ENCODE data around the gene CADPS. TPM values are rescaled to one million over a fixed set of nuclear protein-coding genes. Genes with fewer than 3 reads are reported as not detected.

Gene CADPS
- total and polyA plus RNA-seq, 8 donors: 16.1 to 112 (median 26.0) TPM

DNA sequence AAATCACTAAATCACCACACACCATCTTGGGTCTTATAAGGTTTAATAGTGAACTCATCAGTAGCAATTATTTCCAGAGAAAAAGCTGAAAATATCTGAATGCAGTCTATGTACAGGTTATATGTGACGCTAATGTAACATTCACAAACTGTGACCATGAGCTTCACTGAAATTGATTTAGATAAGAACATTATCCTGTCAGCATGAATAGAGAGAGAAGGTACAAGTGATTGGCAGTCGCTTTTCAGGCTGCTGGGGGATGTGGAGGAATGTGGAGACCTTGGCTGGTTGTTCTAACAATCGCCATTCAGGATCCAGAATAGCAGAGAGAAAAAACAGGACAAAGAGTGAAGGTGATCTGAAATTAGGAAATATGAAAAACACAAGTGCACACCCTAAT is 98.1 kb downstream of the CADPS start:
- ATAC-seq: no peak
- Histone ChIP-seq H3K27ac (no peak overlapping the region), H3K4me1 (no peaks in the 10 kb centered on the region), H3K27me3 (no peaks in the 10 kb centered on the region), H3K4me3 (no peak overlapping the region), H3K9me3 (no peaks in the 10 kb centered on the region), H3K36me3 (no peaks in the 10 kb centered on the region)
- WGBS, 2 donors: 67 to 88% methylated on average over 3 of the region's 3 CpGs
- FAIRE-seq: no peak
- DNase-seq: no peak
- TF ChIP-seq, protein P1, sequence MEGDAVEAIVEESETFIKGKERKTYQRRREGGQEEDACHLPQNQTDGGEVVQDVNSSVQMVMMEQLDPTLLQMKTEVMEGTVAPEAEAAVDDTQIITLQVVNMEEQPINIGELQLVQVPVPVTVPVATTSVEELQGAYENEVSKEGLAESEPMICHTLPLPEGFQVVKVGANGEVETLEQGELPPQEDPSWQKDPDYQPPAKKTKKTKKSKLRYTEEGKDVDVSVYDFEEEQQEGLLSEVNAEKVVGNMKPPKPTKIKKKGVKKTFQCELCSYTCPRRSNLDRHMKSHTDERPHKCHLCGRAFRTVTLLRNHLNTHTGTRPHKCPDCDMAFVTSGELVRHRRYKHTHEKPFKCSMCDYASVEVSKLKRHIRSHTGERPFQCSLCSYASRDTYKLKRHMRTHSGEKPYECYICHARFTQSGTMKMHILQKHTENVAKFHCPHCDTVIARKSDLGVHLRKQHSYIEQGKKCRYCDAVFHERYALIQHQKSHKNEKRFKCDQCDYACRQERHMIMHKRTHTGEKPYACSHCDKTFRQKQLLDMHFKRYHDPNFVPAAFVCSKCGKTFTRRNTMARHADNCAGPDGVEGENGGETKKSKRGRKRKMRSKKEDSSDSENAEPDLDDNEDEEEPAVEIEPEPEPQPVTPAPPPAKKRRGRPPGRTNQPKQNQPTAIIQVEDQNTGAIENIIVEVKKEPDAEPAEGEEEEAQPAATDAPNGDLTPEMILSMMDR (IDR thresholded peaks at IDR 0.05): no peak
- intact Hi-C loops (cut with DNase I): no loop called here

DNA sequence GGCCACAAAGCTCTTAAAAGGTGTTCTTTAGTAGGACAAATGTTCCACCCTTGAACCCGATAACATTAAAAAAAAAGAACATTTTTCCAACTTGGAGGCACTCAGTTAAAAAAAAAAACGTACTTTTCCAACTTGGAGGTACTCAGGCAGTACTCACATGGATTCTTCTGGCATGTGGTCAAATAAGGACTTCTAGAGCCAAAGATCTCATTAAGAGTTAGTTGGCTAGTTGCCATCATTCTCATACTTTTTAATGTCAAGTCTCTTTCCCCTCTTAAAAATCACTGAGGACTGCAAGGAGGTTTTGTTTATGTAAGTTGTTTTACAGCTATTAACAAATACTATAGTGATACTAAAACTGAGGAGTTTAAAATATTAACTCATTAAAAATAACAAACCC is 101.0 kb downstream of the CADPS start:
- no peaks in the 10 kb centered on the region for H3K27me3 ChIP-seq

DNA sequence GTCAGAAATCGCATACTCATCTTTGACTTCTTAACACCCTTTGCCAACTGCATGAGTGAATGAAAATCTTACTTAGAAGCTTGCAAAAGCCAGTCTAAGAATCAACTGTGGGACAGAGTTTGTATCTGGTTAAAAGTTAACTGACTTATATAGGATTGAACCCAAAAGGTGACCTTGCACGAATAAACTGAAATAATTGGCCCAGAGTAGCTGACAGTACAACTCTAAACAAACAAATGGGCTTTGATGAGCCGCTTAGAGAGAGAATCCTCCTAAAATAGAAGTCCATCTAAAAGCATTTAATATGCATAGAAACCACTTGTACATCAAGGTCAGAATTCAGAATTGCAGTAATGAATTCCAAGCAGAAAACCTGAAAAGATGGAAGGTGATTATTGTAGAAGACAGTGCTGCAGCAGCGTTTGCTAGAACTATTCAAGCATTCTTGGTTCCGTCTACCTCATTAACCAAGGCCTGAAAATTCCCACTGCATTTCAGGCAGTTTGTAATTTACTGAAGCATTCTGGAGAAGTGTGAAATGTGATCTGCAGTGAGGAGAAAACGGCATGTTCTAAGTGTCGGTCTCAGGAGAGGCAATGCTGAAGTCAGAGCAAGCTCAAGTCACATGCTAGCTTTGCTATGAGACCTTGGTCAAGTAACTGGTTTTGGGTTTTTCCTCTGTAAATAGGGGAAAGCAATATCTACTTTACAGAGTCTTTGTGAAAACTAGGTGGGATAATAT is 103.7 kb downstream of the CADPS start:
- Histone ChIP-seq H3K27me3 (no peaks in the 10 kb centered on the region), H3K27ac (no peak overlapping the region)
- FAIRE-seq: no peak

More for the DNA sequence above, 101.0 kb downstream of the CADPS start:
- ATAC-seq: no peak
- no peak for FAIRE-seq
- intact Hi-C loops (cut with DNase I): no loop called here
- TF ChIP-seq, protein P1 (IDR thresholded peaks at IDR 0.05): no peak
- WGBS, 2 donors: 44 to 53% methylated on average over 2 of the region's 2 CpGs
- Histone ChIP-seq H3K4me1 (no peaks in the 10 kb centered on the region), H3K9me3 (no peaks in the 10 kb centered on the region), H3K27ac (no peak overlapping the region), H3K36me3 (no peaks in the 10 kb centered on the region), H3K4me3 (no peak overlapping the region)
- no peak for DNase-seq

DNA sequence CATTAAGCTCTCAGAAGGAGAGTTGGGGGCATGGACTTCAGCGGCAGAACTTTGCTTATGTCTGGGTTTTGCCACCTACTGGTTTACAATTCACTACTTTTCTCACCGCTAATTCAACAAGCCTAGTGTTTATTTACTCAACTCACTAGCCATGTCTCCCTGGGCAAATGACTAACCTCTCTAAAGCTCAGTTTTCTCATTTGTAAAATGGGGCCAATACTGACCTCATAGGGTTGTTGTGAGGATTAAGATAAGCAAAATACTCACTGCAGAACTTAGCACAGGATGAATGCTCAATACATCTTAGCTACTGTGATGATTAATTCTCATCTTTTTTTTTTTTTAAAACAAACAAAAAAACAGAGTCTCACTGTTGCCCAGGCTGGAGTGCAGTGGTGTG is 106.3 kb downstream of the CADPS start:
- no peaks in the 10 kb centered on the region for H3K9me3 ChIP-seq
- TF ChIP-seq, protein P1 (IDR thresholded peaks at IDR 0.05): no peak
- no peak overlapping the region for H3K27ac ChIP-seq
- intact Hi-C loops (cut with DNase I): no loop called here
- ATAC-seq (no peak), DNase-seq (no peak), FAIRE-seq (no peak)
- H3K27me3 ChIP-seq: no peaks in the 10 kb centered on the region
- H3K4me3 ChIP-seq: no peak overlapping the region
- no peaks in the 10 kb centered on the region for H3K36me3 ChIP-seq
- H3K4me1 ChIP-seq: no peaks in the 10 kb centered on the region
- WGBS, 2 donors: 58 to 85% methylated on average over 2 of the region's 2 CpGs

More for the DNA sequence above, 103.7 kb downstream of the CADPS start:
- no peaks in the 10 kb centered on the region for H3K4me1 ChIP-seq
- no peaks in the 10 kb centered on the region for H3K36me3 ChIP-seq
- WGBS, 2 donors: 62 to 67% methylated on average over 7 of the region's 7 CpGs
- TF ChIP-seq, protein P1 (IDR thresholded peaks at IDR 0.05): no peak
- H3K4me3 ChIP-seq: no peak overlapping the region
- DNase-seq (no peak), ATAC-seq (no peak)
- intact Hi-C loops (cut with DNase I): no loop called here
- H3K9me3 ChIP-seq: no peaks in the 10 kb centered on the region

DNA sequence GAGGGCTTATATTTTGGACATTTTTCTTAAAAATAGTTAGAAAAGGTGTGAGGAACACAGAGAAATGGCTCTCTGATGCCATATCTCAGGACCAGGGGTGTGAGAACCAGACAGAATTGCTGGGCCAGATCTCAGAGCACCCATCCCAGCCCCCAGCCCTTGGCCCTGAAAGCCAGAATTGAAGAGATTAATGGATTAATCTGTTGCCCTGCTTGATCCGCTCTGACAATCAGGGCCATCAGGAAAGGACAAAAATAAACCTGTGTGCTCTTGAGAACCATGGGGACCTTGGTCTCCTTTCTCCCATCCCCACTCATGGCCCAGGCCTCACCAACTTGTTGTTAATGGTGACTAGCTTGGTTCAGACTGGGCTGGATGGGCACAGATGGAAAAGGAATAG is 113.5 kb downstream of the CADPS start:
- WGBS, 2 donors: 64 to 94% methylated on average over 1 of the region's 1 CpG
- H3K4me1 ChIP-seq: no peaks in the 10 kb centered on the region
- ATAC-seq: no peak
- intact Hi-C loops (cut with DNase I): no loop called here
- H3K36me3 ChIP-seq: no peaks in the 10 kb centered on the region
- TF ChIP-seq, protein P1 (IDR thresholded peaks at IDR 0.05): no peak
- no peak for FAIRE-seq
- no peak for DNase-seq
- H3K9me3 ChIP-seq: no peaks in the 10 kb centered on the region
- H3K27me3 ChIP-seq: no peaks in the 10 kb centered on the region
- no peak overlapping the region for H3K27ac ChIP-seq
- no peak overlapping the region for H3K4me3 ChIP-seq
